WTC11 (cell line): ENCODE data around the gene PLRG1. TPM values are rescaled to one million over a fixed set of nuclear protein-coding genes. Genes with fewer than 3 reads are reported as not detected.

ENCODE experiments used
- ATAC-seq: fragments of 200-7000 bp; cut with Tn5 transposase; 2 replicates; pipeline ENCODE4 v1.10.0; 2021; ENCODE audit warnings: mild to moderate bottlenecking, moderate library complexity
- CTCF ChIA-PET: fragments of 300-600 bp; sonication (Branson Sonifier 250); formaldehyde crosslinking; loops from one replicate; lab custom pipeline; 2021; ENCODE audit warnings: antibody characterized with exemption; lab: Charles Lee
- POLR2A ChIA-PET: fragments of 350-600 bp; sonication (Branson Sonifier 250); formaldehyde crosslinking; loops from one replicate; lab custom pipeline; 2021; ENCODE audit warnings: antibody characterized with exemption; lab: Charles Lee
- DNase-seq: peaks from one replicate; pipeline ENCODE4 v3.0.0; 2021; ENCODE audit warnings: low spot score
- H3K27ac Mint-ChIP-seq: 2 replicates; pipeline ENCODE4 v1.8.0; 2021; ENCODE audit warnings: mixed read lengths
- H3K27me3 Mint-ChIP-seq: 2 replicates; pipeline ENCODE4 v1.8.0; 2021; ENCODE audit warnings: low read depth, mild to moderate bottlenecking, moderate library complexity, mixed read lengths
- H3K36me3 Mint-ChIP-seq: 2 replicates; pipeline ENCODE4 v1.8.0; 2021; ENCODE audit warnings: mixed read lengths
- H3K4me1 Mint-ChIP-seq: 2 replicates; pipeline ENCODE4 v1.8.0; 2022; ENCODE audit warnings: mixed read lengths
- H3K4me3 Mint-ChIP-seq: 2 replicates; pipeline ENCODE4 v1.8.0; 2021; ENCODE audit warnings: mild to moderate bottlenecking, moderate library complexity, mixed read lengths
- H3K9me3 Mint-ChIP-seq: 2 replicates; pipeline ENCODE4 v1.8.0; 2021; ENCODE audit warnings: mixed read lengths
- ATF2 ChIP-seq: sonication (generic); formaldehyde crosslinking; IDR thresholded peaks from 2 replicates; pipeline ENCODE4 v1.8.1; 2022; ENCODE audit warnings: low read depth, missing genetic modification reagents, borderline replicate concordance
- ATF6 ChIP-seq: sonication (generic); formaldehyde crosslinking; IDR thresholded peaks from 2 replicates; pipeline ENCODE4 v1.8.1; 2023; ENCODE audit warnings: mild to moderate bottlenecking, missing genetic modification reagents
- CREM ChIP-seq: sonication (generic); formaldehyde crosslinking; IDR thresholded peaks from 2 replicates; pipeline ENCODE4 v1.8.1; 2022; ENCODE audit warnings: mild to moderate bottlenecking, missing genetic modification reagents, moderate library complexity
- ESRRA ChIP-seq: sonication (generic); formaldehyde crosslinking; IDR thresholded peaks from 2 replicates; pipeline ENCODE4 v1.8.1; 2022; ENCODE audit warnings: mild to moderate bottlenecking, missing genetic modification reagents, borderline replicate concordance
- ETV6 ChIP-seq: sonication (generic); formaldehyde crosslinking; IDR thresholded peaks from 2 replicates; pipeline ENCODE4 v1.8.1; 2022; ENCODE audit warnings: mild to moderate bottlenecking, missing genetic modification reagents
- FOXP1 ChIP-seq: sonication (generic); formaldehyde crosslinking; IDR thresholded peaks from 2 replicates; pipeline ENCODE4 v1.8.0; 2022; ENCODE audit warnings: missing genetic modification reagents, mild to moderate bottlenecking, moderate library complexity, borderline replicate concordance
- GABPB1 ChIP-seq: sonication (generic); formaldehyde crosslinking; IDR thresholded peaks from 2 replicates; pipeline ENCODE4 v1.8.1; 2023; ENCODE audit warnings: mild to moderate bottlenecking, missing genetic modification reagents
- HMGXB4 ChIP-seq: sonication (generic); formaldehyde crosslinking; IDR thresholded peaks from 2 replicates; pipeline ENCODE4 v1.8.1; 2023; ENCODE audit warnings: mild to moderate bottlenecking, moderate library complexity, missing genetic modification reagents
- KAT7 ChIP-seq: sonication (generic); formaldehyde crosslinking; IDR thresholded peaks from 2 replicates; pipeline ENCODE4 v1.8.1; 2023; ENCODE audit warnings: missing genetic modification reagents, mild to moderate bottlenecking, borderline replicate concordance
- MLX ChIP-seq: sonication (generic); formaldehyde crosslinking; IDR thresholded peaks from 2 replicates; pipeline ENCODE4 v1.8.1; 2023; ENCODE audit warnings: mild to moderate bottlenecking, missing genetic modification reagents, moderate library complexity
- MYBL2 ChIP-seq: sonication (generic); formaldehyde crosslinking; IDR thresholded peaks from 2 replicates; pipeline ENCODE4 v1.8.1; 2023; ENCODE audit warnings: mild to moderate bottlenecking, moderate library complexity, missing genetic modification reagents
- NR1H2 ChIP-seq: sonication (generic); formaldehyde crosslinking; IDR thresholded peaks from 2 replicates; pipeline ENCODE4 v1.9.0; 2021; ENCODE audit warnings: mild to moderate bottlenecking, moderate library complexity, missing genetic modification reagents
- NR3C1 ChIP-seq: sonication (generic); formaldehyde crosslinking; conservative IDR thresholded peaks from 2 replicates; pipeline ENCODE4 v1.8.1; 2023; ENCODE audit warnings: low read depth, mild to moderate bottlenecking, missing genetic modification reagents
- SOX15 ChIP-seq: fragments of 250-450 bp; sonication (Bioruptor Pico); IDR thresholded peaks from 2 replicates; pipeline ENCODE4 v1.9.0; 2021; ENCODE audit warnings: mild to moderate bottlenecking
- TCF7 ChIP-seq: sonication (generic); formaldehyde crosslinking; IDR thresholded peaks from 2 replicates; pipeline ENCODE4 v1.8.0; 2022; ENCODE audit warnings: mild to moderate bottlenecking, low read depth, missing genetic modification reagents, moderate library complexity
- ZBTB21 ChIP-seq: sonication (generic); formaldehyde crosslinking; IDR thresholded peaks from 2 replicates; pipeline ENCODE4 v1.8.1; 2023; ENCODE audit warnings: mild to moderate bottlenecking, missing genetic modification reagents, borderline replicate concordance
- ZNF219 ChIP-seq: sonication (generic); formaldehyde crosslinking; IDR thresholded peaks from 2 replicates; pipeline ENCODE4 v1.8.0; 2023; ENCODE audit warnings: missing genetic modification reagents, mild to moderate bottlenecking, borderline replicate concordance
- ZNF396 ChIP-seq: fragments of 250-450 bp; sonication (Bioruptor Pico); IDR thresholded peaks from 2 replicates; pipeline ENCODE4 v1.8.0; 2021; ENCODE audit warnings: mild to moderate bottlenecking, moderate library complexity, borderline replicate concordance
- ZNF425 ChIP-seq: fragments of 250-450 bp; sonication (Bioruptor Pico); conservative IDR thresholded peaks from 2 replicates; pipeline ENCODE4 v1.9.0; 2021; ENCODE audit warnings: mild to moderate bottlenecking
- ZNF512 ChIP-seq: sonication (generic); formaldehyde crosslinking; IDR thresholded peaks from 2 replicates; pipeline ENCODE4 v1.8.1; 2022; ENCODE audit warnings: missing genetic modification reagents, borderline replicate concordance
- ZSCAN18 ChIP-seq: fragments of 250-450 bp; sonication (Bioruptor Pico); IDR thresholded peaks from 2 replicates; pipeline ENCODE4 v2.1.2; 2022; ENCODE audit warnings: mild to moderate bottlenecking, moderate library complexity
- total RNA-seq: library from RNA; stranded (reverse); gene quantifications from 3 replicates; pipeline ENCODE4 v1.2.3, GENCODE V29; 2021

PLRG1 gene
- total RNA-seq, 1 experiment from 2014 or later = 84.8 TPM

GRCh38 chr4:154591890-154592289 lies 41.7 kb upstream of the PLRG1 start:
- TF ChIP-seq ZBTB21 (CRISPR knock-in tag) (no peak), SOX15 (no peak), ZNF396 (no peak), HMGXB4 (no peak), ATF6 (no peak), FOXP1 (CRISPR knock-in tag) (no peak), ZSCAN18 (no peak), NR3C1 (CRISPR knock-in tag) (no peak), MYBL2 (CRISPR knock-in tag) (no peak), CREM (no peak), ZNF219 (CRISPR knock-in tag) (no peak), TCF7 (CRISPR knock-in tag) (no peak), ESRRA (CRISPR knock-in tag) (no peak), ATF2 (CRISPR knock-in tag) (no peak), KAT7 (no peak), NR1H2 (no peak)
- TF ChIP-seq, all 79 proteins: peak for 0
- no peak overlapping the region for H3K4me3 Mint-ChIP-seq
- H3K27me3 Mint-ChIP-seq = no peaks in the 10 kb centered on the region
- no peak overlapping the region for H3K27ac Mint-ChIP-seq
- no peak for ATAC-seq
- DNase-seq = no peak
- CTCF ChIA-PET = interaction anchor here (2.1 kb wide), 1 partner anchor 33 kb away, joined by 6 read pairs; no protein-coding TSS in a partner anchor
- no peaks in the 10 kb centered on the region for H3K36me3 Mint-ChIP-seq
- peaks cover 3% of the 10 kb centered on the region for H3K4me1 Mint-ChIP-seq
- no peaks in the 10 kb centered on the region for H3K9me3 Mint-ChIP-seq
- POLR2A ChIA-PET = no interaction called here

GRCh38 chr4:154590329-154591006 lies 40.3 kb upstream of the PLRG1 start, which contains the start of gene FGA:
Gene FGA (minus strand): TSS chr4:154590742. CDS start chr4:154590687, 55 bp downstream.
- no peak within 1 kb of the TSS for H3K4me3 Mint-ChIP-seq
- POLR2A ChIA-PET = no interaction called here
- H3K27ac Mint-ChIP-seq = no peak within 1 kb of the TSS
- H3K27me3 Mint-ChIP-seq = no peaks in the 10 kb centered on the region
- no peaks in the 10 kb centered on the region for H3K36me3 Mint-ChIP-seq
- H3K4me1 Mint-ChIP-seq = peaks cover 3% of the 10 kb centered on the region
- ATAC-seq (peak; percentile 73), DNase-seq (no peak)
- CTCF ChIA-PET = interaction anchor here (1.0 to 2.1 kb wide), 2 partner anchors 31 to 153 kb away, joined by 6 read pairs; partner anchors contain the start of gene LRAT
- no peaks in the 10 kb centered on the region for H3K9me3 Mint-ChIP-seq
- TF ChIP-seq ETV6 (CRISPR knock-in tag) (no peak), ZNF512 (no peak), HMGXB4 (no peak), GABPB1 (CRISPR knock-in tag) (peak; percentile 93), MLX (no peak), ZNF425 (CRISPR knock-in tag) (no peak)
